ENCODE data around the gene EPHB4. TPM values are rescaled to one million over a fixed set of nuclear protein-coding genes. Genes with fewer than 3 reads are reported as not detected.
"Not testable (repeated sequence)": the region's sequence is repeated elsewhere in the genome, so short reads cannot be mapped to it uniquely, and the experiment has no call there.

Gene EPHB4
- total RNA-seq, 1 experiment from 2014 or later: 120 TPM

- TF ChIP-seq HMGXB4 (CRISPR knock-in tag; IDR thresholded peaks at IDR 0.05) (no peak), JAZF1 (CRISPR knock-in tag; IDR thresholded peaks at IDR 0.05) (no peak)
Measured at GRCh38 chr7:100763556-100764140, 63.7 kb downstream of the EPHB4 start (continued).

GRCh38 chr7:100762841-100763240 lies 64.5 kb downstream of the EPHB4 start:
- POLR2A ChIA-PET; ATAC-seq; H3K9me3 Mint-ChIP-seq; H3K4me3 Mint-ChIP-seq; H3K4me1 Mint-ChIP-seq; H3K36me3 Mint-ChIP-seq; H3K27me3 Mint-ChIP-seq (ENCODE audit: low read depth); H3K27ac Mint-ChIP-seq; DNase-seq (ENCODE audit: low spot score): not testable (repeated sequence)
- CTCF ChIA-PET: interaction anchor here (0.6 to 3.5 kb wide), 8 partner anchors 26 to 315 kb away, joined by 3 to 11 read pairs (median 3); no protein-coding TSS in a partner anchor

GRCh38 chr7:100759357-100760171 lies 67.8 kb downstream of the EPHB4 start:
- no peaks in the 10 kb centered on the region for H3K27me3 Mint-ChIP-seq (ENCODE audit: low read depth)
- TF ChIP-seq ZBTB21 (CRISPR knock-in tag; IDR thresholded peaks at IDR 0.05; ENCODE audit: borderline replicate concordance) (no peak), ZNF317 (CRISPR knock-in tag; IDR thresholded peaks at IDR 0.05; ENCODE audit: borderline replicate concordance, low read depth) (no peak), FOXP1 (CRISPR knock-in tag; IDR thresholded peaks at IDR 0.05; ENCODE audit: borderline replicate concordance) (no peak), ZNF121 (CRISPR knock-in tag; IDR thresholded peaks at IDR 0.05) (peak; percentile 74; the same call in 1 of the 2 replicates), ZNF416 (CRISPR knock-in tag; IDR thresholded peaks at IDR 0.05) (no peak)
- no peaks in the 10 kb centered on the region for H3K36me3 Mint-ChIP-seq
- no peak; the same call in 1 of the 2 replicates for ATAC-seq
- H3K4me1 Mint-ChIP-seq: no peaks in the 10 kb centered on the region
- no peak overlapping the region for H3K4me3 Mint-ChIP-seq
- H3K9me3 Mint-ChIP-seq: no peaks in the 10 kb centered on the region
- DNase-seq (ENCODE audit: low spot score): no peak
- H3K27ac Mint-ChIP-seq: no peak overlapping the region
- CTCF ChIA-PET: interaction anchor here (1.0 to 2.4 kb wide), 3 partner anchors 34 to 54 kb away, joined by 4 to 7 read pairs (median 5); partner anchors contain the start of gene POP7
- POLR2A ChIA-PET: no interaction called here

- POLR2A ChIA-PET: interaction anchor here (0.7 kb wide), 1 partner anchor 136 kb away, joined by 4 read pairs; no protein-coding TSS in a partner anchor
- ATAC-seq (no peak), DNase-seq (ENCODE audit: low spot score) (no peak)
- CTCF ChIA-PET: interaction anchor here (0.6 to 0.8 kb wide), 2 partner anchors 29 to 48 kb away, joined by 3 read pairs; partner anchors contain the start of gene POP7
- Mint-ChIP-seq H3K4me3 (no peak overlapping the region), H3K27me3 (ENCODE audit: low read depth) (peaks cover 16% of the 10 kb centered on the region), H3K4me1 (peaks cover 9% of the 10 kb centered on the region; the same call in 1 of the 2 replicates), H3K36me3 (no peaks in the 10 kb centered on the region), H3K27ac (no peak overlapping the region), H3K9me3 (peaks cover 5% of the 10 kb centered on the region)
- TF ChIP-seq AFF4 (CRISPR knock-in tag; IDR thresholded peaks at IDR 0.05; ENCODE audit: borderline replicate concordance) (no peak), NFATC4 (CRISPR knock-in tag; IDR thresholded peaks at IDR 0.05) (no peak), CDX4 (CRISPR knock-in tag; IDR thresholded peaks at IDR 0.05; ENCODE audit: borderline replicate concordance) (no peak), ZNF532 (CRISPR knock-in tag; IDR thresholded peaks at IDR 0.05; ENCODE audit: borderline replicate concordance) (no peak), MYBL2 (CRISPR knock-in tag; IDR thresholded peaks at IDR 0.05) (no peak), NR2C2 (CRISPR knock-in tag; IDR thresholded peaks at IDR 0.05) (no peak), TCF7 (CRISPR knock-in tag; IDR thresholded peaks at IDR 0.05; ENCODE audit: low read depth) (no peak), ATF6 (CRISPR knock-in tag; IDR thresholded peaks at IDR 0.05) (no peak), ZNF121 (CRISPR knock-in tag; IDR thresholded peaks at IDR 0.05) (no peak)
Measured at GRCh38 chr7:100753750-100754149, 73.6 kb downstream of the EPHB4 start.
